HUES48 (cell line): Measurements from ENCODE around the gene POLR1E.

Experiments used
- H3K27ac ChIP-seq: one replicate; pipeline ENCODE4 v1.7.0; 2013; ENCODE audit warnings: low read depth, low read length, inconsistent platforms
- H3K27me3 ChIP-seq: 2 replicates; pipeline ENCODE4 v1.6.1; 2013; ENCODE audit warnings: mild to moderate bottlenecking, low read length; ENCODE audit not compliant: control insufficient read depth, insufficient read depth
- H3K36me3 ChIP-seq: 2 replicates; pipeline ENCODE4 v1.6.1; 2013; ENCODE audit warnings: low read length; ENCODE audit not compliant: control insufficient read depth, insufficient read depth
- H3K4me1 ChIP-seq: 2 replicates; pipeline ENCODE4 v1.6.1; 2013; ENCODE audit warnings: mild to moderate bottlenecking, low read length; ENCODE audit not compliant: control insufficient read depth, insufficient read depth
- H3K4me3 ChIP-seq: 2 replicates; pipeline ENCODE4 v1.5.1; 2013; ENCODE audit warnings: mild to moderate bottlenecking, low read depth, low read length
- H3K9ac ChIP-seq: 2 replicates; pipeline ENCODE4 v1.6.1; 2013; ENCODE audit warnings: mild to moderate bottlenecking, low read depth, low read length, moderate library complexity
- H3K9me3 ChIP-seq: 2 replicates; pipeline ENCODE4 v1.6.1; 2013; ENCODE audit warnings: low read length; ENCODE audit not compliant: control insufficient read depth, insufficient read depth

POLR1E gene

DNA sequence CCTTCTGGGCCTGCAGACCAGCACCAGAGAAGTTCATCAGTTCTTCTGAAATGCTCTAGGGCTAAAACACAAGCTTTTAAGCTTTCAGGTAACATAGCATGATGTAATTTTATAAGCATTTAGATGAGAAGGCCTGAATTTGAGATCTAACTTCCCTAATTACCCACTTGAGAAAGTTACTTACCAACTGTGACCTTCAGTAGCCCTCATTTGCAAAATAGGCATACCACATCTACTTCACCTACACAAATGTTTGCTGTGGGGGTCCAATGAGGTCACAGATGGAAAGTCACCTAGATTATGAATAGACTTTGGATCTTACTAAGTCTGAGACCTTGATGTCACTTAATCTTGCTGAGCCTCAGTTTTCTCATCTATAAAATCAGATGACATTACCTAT, 53.9 kb downstream of the POLR1E start:
- Histone ChIP-seq H3K4me1 (no peaks in the 10 kb centered on the region), H3K27ac (no peak overlapping the region), H3K36me3 (peaks cover 55% of the 10 kb centered on the region), H3K27me3 (no peaks in the 10 kb centered on the region), H3K9me3 (no peaks in the 10 kb centered on the region), H3K9ac (no peak overlapping the region), H3K4me3 (no peak overlapping the region)

DNA sequence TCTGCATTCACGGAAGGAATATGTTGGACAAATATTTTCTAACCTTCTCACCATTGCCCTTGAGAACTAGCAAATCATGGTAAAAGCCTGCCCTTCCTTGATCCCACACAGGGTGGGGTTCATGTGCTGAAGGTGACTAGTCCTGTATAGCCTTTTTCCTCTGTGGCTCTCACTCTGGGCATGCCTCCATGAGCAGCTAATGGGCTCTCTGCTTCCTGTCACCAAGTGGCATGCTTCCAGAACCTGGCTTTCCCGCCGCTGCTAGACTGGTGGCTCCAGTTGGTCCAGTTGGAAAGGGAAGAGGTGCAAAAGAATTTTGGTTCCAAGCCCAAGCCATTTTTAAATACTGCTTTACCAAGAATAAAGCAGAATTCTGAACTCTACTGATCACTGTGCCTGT, 54.9 kb downstream of the POLR1E start:
- Histone ChIP-seq H3K4me1 (no peaks in the 10 kb centered on the region), H3K9ac (no peak overlapping the region), H3K9me3 (no peaks in the 10 kb centered on the region), H3K27me3 (no peaks in the 10 kb centered on the region), H3K36me3 (peaks cover 52% of the 10 kb centered on the region), H3K27ac (no peak overlapping the region), H3K4me3 (no peak overlapping the region)

DNA sequence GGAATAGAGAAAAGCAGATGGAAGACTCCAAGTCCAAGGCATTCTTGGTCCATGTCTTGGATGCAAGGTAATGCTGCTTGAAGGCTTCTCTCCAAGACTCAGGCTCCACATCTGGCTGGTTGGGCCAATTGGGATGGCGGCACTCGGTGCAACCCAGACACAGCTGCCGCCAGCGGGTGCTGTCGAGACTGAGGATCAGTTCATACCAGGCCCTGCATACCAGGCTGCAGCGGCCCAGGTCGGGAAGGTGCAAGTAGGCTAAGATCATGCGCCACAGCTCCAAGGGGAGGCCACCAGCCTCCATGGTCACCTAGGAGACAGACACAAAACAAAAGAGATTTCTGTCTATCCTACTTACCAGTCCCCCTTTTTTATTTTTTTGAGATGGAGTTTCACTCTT, 55.7 kb downstream of the POLR1E start:
- H3K4me3 ChIP-seq = no peak overlapping the region
- H3K36me3 ChIP-seq = peaks cover 43% of the 10 kb centered on the region
- H3K27me3 ChIP-seq = no peaks in the 10 kb centered on the region
- no peaks in the 10 kb centered on the region for H3K9me3 ChIP-seq
- no peaks in the 10 kb centered on the region for H3K4me1 ChIP-seq
- H3K27ac ChIP-seq = no peak overlapping the region
- H3K9ac ChIP-seq = no peak overlapping the region

DNA sequence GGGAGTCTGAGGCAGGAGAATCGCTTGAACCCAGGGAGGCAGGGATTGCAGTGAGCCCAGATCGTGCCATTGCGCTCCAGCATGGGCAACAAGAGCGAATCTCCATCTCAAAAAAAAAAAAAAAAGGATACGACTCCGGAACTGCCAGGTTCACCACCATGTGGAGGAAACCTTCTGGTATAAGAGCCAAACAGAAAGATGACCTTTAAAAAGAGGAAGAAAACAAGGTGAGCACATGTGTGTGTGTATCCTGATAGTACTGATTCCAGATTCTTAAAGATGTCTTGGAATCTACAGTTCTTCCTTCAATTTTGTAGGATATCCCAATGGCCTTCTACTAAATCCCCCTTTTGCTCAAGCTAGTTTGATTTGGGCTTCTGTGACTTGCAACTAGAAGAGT, 56.7 kb downstream of the POLR1E start:
- H3K27me3 ChIP-seq = no peaks in the 10 kb centered on the region
- H3K9ac ChIP-seq = no peak overlapping the region
- H3K4me3 ChIP-seq = no peak overlapping the region
- no peaks in the 10 kb centered on the region for H3K4me1 ChIP-seq
- H3K36me3 ChIP-seq = peaks cover 33% of the 10 kb centered on the region
- H3K9me3 ChIP-seq = no peaks in the 10 kb centered on the region
- H3K27ac ChIP-seq = no peak overlapping the region

DNA sequence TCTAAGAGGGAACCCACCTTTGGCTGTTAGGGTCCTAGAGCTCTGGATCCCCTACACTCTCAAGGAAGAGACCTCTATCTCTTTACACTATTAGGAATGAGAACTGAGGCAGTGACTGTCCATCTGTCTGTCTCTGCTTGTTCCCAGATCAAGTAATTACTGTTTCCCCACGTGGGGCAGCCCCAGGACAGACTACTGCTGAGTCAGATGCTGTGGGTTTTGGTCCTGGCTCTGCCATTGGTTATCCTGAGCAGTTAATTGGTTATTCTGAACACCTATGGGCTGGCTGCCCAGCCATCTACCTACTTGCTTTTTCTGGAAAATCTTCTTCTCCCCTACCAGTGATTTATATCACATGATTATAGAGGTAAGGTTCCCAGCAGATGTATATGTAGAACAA, 57.1 kb downstream of the POLR1E start:
- H3K9ac ChIP-seq = no peak overlapping the region
- H3K36me3 ChIP-seq = peaks cover 29% of the 10 kb centered on the region
- H3K4me3 ChIP-seq = no peak overlapping the region
- no peak overlapping the region for H3K27ac ChIP-seq
- no peaks in the 10 kb centered on the region for H3K27me3 ChIP-seq
- no peaks in the 10 kb centered on the region for H3K9me3 ChIP-seq
- H3K4me1 ChIP-seq = no peaks in the 10 kb centered on the region

DNA sequence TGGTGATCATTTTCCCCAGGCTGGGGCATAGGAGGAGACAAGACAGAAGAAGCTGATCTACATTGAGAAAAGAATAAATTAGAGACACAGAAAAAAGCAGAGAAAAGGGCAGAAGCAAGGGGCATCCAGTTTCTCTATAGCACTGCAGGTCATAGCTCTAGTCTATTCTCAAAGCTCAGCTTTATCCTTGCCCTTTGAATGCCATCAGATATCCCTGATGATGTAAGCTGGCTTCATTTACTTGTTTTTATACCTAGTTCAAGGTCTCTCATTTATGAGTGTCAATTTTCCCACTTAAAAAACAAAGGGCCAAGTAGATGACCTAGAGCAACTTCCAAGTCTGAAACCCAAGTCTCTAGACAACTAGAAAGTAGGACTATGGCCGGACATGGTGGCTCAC, 57.7 kb downstream of the POLR1E start:
- Histone ChIP-seq H3K27ac (no peak overlapping the region), H3K4me3 (no peak overlapping the region), H3K36me3 (peaks cover 24% of the 10 kb centered on the region), H3K4me1 (no peaks in the 10 kb centered on the region), H3K27me3 (no peaks in the 10 kb centered on the region), H3K9ac (no peak overlapping the region), H3K9me3 (no peaks in the 10 kb centered on the region)

DNA sequence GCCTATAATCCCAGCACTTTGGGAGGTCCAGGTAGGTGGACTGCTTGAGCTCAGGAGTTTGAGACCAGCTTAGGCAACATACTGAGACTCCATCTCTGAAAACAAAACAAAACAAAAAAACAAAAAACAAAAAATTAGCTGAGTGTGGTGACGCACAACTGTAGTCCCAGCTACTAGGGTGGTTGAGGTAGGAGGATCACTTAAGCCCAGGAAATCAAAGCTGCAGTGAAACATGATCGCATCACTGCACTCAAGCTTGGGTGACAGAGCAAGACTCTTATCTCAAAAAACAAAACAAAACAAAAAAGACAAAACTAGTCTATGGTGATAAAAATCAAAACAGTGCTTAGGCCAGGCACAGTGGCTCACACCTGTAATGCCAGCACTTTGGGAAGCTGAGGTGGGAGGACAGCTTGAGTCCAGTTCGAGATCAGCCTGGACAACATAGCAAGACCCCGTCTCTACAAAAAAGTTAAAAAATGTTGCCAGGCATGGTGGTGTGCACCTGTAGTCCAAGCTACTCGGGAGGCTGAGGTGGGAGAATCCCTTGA, 61.7 kb downstream of the POLR1E start:
- no peak overlapping the region for H3K4me3 ChIP-seq
- H3K27me3 ChIP-seq = no peaks in the 10 kb centered on the region
- H3K27ac ChIP-seq = no peak overlapping the region
- H3K4me1 ChIP-seq = peaks cover 4% of the 10 kb centered on the region; the same call in 1 of the 2 replicates
- H3K36me3 ChIP-seq = no peaks in the 10 kb centered on the region
- H3K9me3 ChIP-seq = no peaks in the 10 kb centered on the region
- H3K9ac ChIP-seq = no peak overlapping the region

DNA sequence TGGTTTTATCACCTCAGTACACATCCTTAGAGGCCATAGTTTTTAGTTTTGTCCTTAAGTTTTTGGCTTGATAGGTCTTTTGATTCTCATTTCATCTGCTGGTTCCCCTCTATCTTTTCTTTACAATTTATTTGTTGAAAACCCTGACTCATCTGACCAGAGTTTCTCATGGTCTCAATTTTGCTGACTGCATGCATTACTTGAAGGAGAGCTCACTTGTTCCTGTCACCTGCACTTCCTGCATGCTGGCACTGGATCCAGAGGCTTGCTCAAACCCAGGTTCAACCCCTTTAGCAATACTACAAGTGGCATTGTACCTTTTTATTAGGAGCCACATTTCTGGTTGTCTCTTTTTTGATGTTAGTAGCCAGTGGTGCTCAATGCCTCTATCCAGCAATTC, 63.8 kb downstream of the POLR1E start:
- no peak overlapping the region for H3K4me3 ChIP-seq
- H3K4me1 ChIP-seq = peaks cover 4% of the 10 kb centered on the region; the same call in 1 of the 2 replicates
- H3K27me3 ChIP-seq = no peaks in the 10 kb centered on the region
- H3K9me3 ChIP-seq = no peaks in the 10 kb centered on the region
- no peak overlapping the region for H3K27ac ChIP-seq
- no peaks in the 10 kb centered on the region for H3K36me3 ChIP-seq
- no peak overlapping the region for H3K9ac ChIP-seq

DNA sequence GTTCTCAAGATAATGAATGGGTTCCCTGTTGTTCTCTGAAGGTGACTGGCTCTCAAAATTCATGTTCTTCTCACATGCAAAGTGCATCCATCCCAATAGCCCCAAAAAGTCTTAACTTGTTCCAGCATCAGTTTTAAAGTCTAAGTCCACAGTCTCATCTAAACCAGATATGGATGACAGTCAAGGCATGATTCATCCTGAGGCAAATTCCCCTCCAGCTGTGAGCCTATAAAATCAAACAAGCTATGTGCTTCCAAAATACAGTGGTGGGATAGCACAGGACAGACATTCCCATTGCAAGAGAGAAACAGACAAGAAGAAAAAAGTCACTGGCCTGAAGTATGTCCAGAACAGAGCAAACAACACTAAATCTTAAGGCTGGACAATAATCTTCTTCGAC, 65.0 kb downstream of the POLR1E start:
- no peaks in the 10 kb centered on the region for H3K9me3 ChIP-seq
- no peak overlapping the region for H3K4me3 ChIP-seq
- H3K36me3 ChIP-seq = no peaks in the 10 kb centered on the region
- H3K9ac ChIP-seq = no peak overlapping the region
- peaks cover 4% of the 10 kb centered on the region; the same call in 1 of the 2 replicates for H3K4me1 ChIP-seq
- H3K27me3 ChIP-seq = no peaks in the 10 kb centered on the region
- H3K27ac ChIP-seq = no peak overlapping the region

DNA sequence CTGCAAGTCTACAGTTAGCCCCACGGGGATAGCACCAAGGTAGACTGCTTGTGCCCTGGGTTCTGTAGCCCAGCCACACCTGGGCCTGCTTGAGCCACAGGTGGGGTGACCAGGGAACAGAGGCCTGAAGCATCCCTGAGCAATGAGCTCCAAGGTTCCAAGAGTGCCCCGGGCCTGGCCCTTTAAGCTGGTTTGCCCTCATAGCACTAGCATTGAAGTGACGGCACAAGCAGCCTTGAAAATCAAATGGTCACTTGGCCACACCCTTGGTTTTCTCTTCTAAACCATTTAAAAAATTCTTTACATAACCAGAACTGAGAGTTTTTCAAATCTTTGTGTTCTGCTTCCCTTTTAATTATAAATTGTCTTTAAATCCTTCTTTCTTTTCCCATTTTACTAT, 65.7 kb downstream of the POLR1E start:
- Histone ChIP-seq H3K9ac (no peak overlapping the region), H3K4me3 (no peak overlapping the region), H3K4me1 (peaks cover 4% of the 10 kb centered on the region; the same call in 1 of the 2 replicates), H3K36me3 (no peaks in the 10 kb centered on the region), H3K27ac (no peak overlapping the region), H3K9me3 (no peaks in the 10 kb centered on the region), H3K27me3 (no peaks in the 10 kb centered on the region)

DNA sequence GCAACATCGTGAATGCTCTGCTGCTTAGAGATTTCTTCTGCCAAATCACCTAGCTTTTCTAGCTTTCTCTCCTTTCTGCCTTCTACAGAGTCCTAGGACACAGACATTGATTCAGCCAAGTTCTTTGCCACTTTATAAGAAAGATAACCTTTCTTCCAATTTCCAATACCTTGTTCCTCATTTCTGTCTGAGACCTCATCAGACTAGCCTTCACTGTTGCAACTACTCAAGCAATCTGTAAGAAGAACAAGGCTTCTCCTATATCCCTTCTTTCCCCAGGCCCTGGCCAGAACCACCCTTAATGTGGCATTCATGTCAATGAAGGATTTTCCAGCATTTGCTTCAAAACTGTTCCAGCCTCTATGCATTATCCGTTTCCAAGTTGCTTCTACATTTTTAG, 66.1 kb downstream of the POLR1E start:
- Histone ChIP-seq H3K36me3 (no peaks in the 10 kb centered on the region), H3K27ac (no peak overlapping the region), H3K9ac (no peak overlapping the region), H3K4me1 (peaks cover 4% of the 10 kb centered on the region; the same call in 1 of the 2 replicates), H3K9me3 (no peaks in the 10 kb centered on the region), H3K27me3 (no peaks in the 10 kb centered on the region), H3K4me3 (no peak overlapping the region)
